ENCODE results near the gene NFXL1.

GRCh38 chr4:47837908-47838294, 76.5 kb downstream of the NFXL1 start, which contains the start of gene CORIN:
- TF ChIP-seq, protein P1, sequence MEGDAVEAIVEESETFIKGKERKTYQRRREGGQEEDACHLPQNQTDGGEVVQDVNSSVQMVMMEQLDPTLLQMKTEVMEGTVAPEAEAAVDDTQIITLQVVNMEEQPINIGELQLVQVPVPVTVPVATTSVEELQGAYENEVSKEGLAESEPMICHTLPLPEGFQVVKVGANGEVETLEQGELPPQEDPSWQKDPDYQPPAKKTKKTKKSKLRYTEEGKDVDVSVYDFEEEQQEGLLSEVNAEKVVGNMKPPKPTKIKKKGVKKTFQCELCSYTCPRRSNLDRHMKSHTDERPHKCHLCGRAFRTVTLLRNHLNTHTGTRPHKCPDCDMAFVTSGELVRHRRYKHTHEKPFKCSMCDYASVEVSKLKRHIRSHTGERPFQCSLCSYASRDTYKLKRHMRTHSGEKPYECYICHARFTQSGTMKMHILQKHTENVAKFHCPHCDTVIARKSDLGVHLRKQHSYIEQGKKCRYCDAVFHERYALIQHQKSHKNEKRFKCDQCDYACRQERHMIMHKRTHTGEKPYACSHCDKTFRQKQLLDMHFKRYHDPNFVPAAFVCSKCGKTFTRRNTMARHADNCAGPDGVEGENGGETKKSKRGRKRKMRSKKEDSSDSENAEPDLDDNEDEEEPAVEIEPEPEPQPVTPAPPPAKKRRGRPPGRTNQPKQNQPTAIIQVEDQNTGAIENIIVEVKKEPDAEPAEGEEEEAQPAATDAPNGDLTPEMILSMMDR (IDR thresholded peaks at IDR 0.05): no peak
- TF ChIP-seq POLR2A (IDR thresholded peaks at IDR 0.05): no peak
